Karpas-422 (cell line): ENCODE results near the gene BCKDHB. TPM values are rescaled to one million over a fixed set of nuclear protein-coding genes. Genes with fewer than 3 reads are reported as not detected.

ENCODE experiments used
- DNase-seq: peaks from one replicate; pipeline ENCODE4 v3.0.0-alpha.2; 2015
- H2AFZ ChIP-seq: fragments of 200-600 bp; sonication (generic); 2 replicates; pipeline ENCODE4 v1.6.1; 2014; ENCODE audit warnings: antibody characterized with exemption, low read length, mixed read lengths
- H3K27ac ChIP-seq: fragments of 200-600 bp; sonication (generic); 2 replicates; pipeline ENCODE4 v1.5.1; 2014; ENCODE audit warnings: mild to moderate bottlenecking, low read length, moderate library complexity
- H3K27me3 ChIP-seq: fragments of 200-600 bp; sonication (generic); 2 replicates; pipeline ENCODE4 v1.6.1; 2014; ENCODE audit warnings: low read length, mixed read lengths
- H3K36me3 ChIP-seq: fragments of 200-600 bp; sonication (generic); 2 replicates; pipeline ENCODE4 v1.6.1; 2014; ENCODE audit warnings: low read length, mixed read lengths; ENCODE audit not compliant: insufficient read depth
- H3K4me1 ChIP-seq: fragments of 200-600 bp; sonication (generic); 2 replicates; pipeline ENCODE4 v1.6.1; 2014; ENCODE audit warnings: mild to moderate bottlenecking, low read length, mixed read lengths
- H3K4me2 ChIP-seq: fragments of 200-600 bp; sonication (generic); 2 replicates; pipeline ENCODE4 v1.6.1; 2014; ENCODE audit warnings: low read length, low read depth, mild to moderate bottlenecking; ENCODE audit not compliant: poor library complexity, severe bottlenecking
- H3K4me3 ChIP-seq: fragments of 200-600 bp; sonication (generic); 2 replicates; pipeline ENCODE4 v1.5.1; 2014; ENCODE audit warnings: mild to moderate bottlenecking, antibody characterized with exemption, low read length, mixed read lengths
- H3K79me2 ChIP-seq: fragments of 200-600 bp; sonication (generic); 2 replicates; pipeline ENCODE4 v1.6.1; 2014; ENCODE audit warnings: mild to moderate bottlenecking, low read length, mixed read lengths
- H3K9ac ChIP-seq: fragments of 200-600 bp; sonication (generic); 2 replicates; pipeline ENCODE4 v1.6.0; 2014; ENCODE audit warnings: low read length
- H3K9me2 ChIP-seq: fragments of 200-600 bp; sonication (generic), shearing (Covaris generic); replicated peaks from 2 replicates; pipeline ENCODE4 v1.6.0; 2014; ENCODE audit warnings: mild to moderate bottlenecking, low read length, moderate library complexity; ENCODE audit not compliant: insufficient read depth
- H3K9me3 ChIP-seq: fragments of 300-700, 200-600 bp; sonication (generic); 2 replicates; pipeline ENCODE4 v1.6.1; 2014; ENCODE audit warnings: low read length, mixed read lengths
- H4K20me1 ChIP-seq: fragments of 200-600 bp; sonication (generic); 2 replicates; pipeline ENCODE4 v1.6.1; 2014; ENCODE audit warnings: mild to moderate bottlenecking, antibody characterized with exemption, low read length, low read depth; ENCODE audit not compliant: insufficient read depth
- total RNA-seq: library from RNA; depleted of rRNA; stranded (reverse); fragments of >200 nt; shearing (Covaris generic); gene quantifications from 2 replicates; pipeline ENCODE4 v1.2.3, GENCODE V29; 2014; ENCODE audit warnings: low replicate concordance

BCKDHB gene
- total RNA-seq, 1 experiment from 2014 or later, result 58.3 TPM

DNA sequence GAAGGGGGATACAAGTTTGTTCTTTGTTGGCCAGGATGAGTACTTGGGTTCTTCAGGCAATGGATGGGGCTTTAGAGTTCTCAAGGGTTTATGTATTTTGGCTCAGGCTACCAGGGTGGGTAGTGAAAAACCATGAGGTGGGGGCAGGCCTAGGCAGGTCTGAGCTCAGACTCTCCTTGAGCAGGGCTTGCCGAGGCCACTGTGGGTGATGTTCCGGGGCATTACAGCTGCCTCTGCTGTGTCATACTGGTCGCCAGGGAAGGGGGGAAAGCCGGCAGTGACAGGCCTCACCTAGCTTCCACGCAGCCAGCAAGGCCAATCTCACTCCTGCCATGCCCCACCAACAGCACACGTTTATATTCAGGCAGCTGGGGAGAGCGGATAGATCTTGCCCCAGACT lies 79.6 kb downstream of the BCKDHB start:
- no peak overlapping the region for H3K27ac ChIP-seq
- H4K20me1 ChIP-seq, result no peaks in the 10 kb centered on the region
- H3K27me3 ChIP-seq, result no peaks in the 10 kb centered on the region
- H3K9ac ChIP-seq, result no peak overlapping the region
- no peak for DNase-seq
- no peak overlapping the region for H3K4me2 ChIP-seq
- no peak overlapping the region for H2AFZ ChIP-seq
- no peaks in the 10 kb centered on the region; the same call in 1 of the 2 replicates for H3K9me3 ChIP-seq
- H3K4me3 ChIP-seq, result no peak overlapping the region
- peaks cover 11% of the 10 kb centered on the region for H3K79me2 ChIP-seq
- H3K9me2 ChIP-seq, result no peaks in the 10 kb centered on the region
- no peaks in the 10 kb centered on the region; the same call in 1 of the 2 replicates for H3K4me1 ChIP-seq
- peaks cover 16% of the 10 kb centered on the region for H3K36me3 ChIP-seq

DNA sequence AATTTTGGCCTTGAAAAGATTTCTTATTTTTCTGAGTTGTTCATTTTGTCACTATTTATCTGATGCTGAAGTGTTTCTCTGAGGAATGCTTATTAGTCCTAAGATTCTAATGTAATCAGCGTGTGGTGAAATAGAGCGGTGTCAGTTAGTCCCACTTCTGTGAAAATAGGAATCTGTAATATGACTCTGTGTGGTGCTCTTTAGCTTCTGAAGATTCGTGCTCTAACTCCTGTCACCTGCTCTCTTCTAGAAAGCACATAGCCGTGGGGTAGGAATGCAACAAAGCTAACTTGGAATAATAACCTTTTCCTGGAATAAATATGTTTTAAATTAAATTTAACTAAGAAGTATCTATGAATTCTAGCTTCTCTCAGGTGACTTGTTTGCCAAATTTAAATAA lies 90.4 kb downstream of the BCKDHB start:
- no peaks in the 10 kb centered on the region for H3K9me3 ChIP-seq
- H3K27ac ChIP-seq, result no peak overlapping the region
- no peak for DNase-seq
- H3K4me3 ChIP-seq, result no peak overlapping the region
- H3K79me2 ChIP-seq, result peaks cover 43% of the 10 kb centered on the region
- H3K9me2 ChIP-seq, result no peaks in the 10 kb centered on the region
- H3K9ac ChIP-seq, result no peak overlapping the region
- H3K4me2 ChIP-seq, result no peak overlapping the region
- H2AFZ ChIP-seq, result no peak overlapping the region
- no peaks in the 10 kb centered on the region for H3K27me3 ChIP-seq
- H4K20me1 ChIP-seq, result no peaks in the 10 kb centered on the region
- peaks cover 16% of the 10 kb centered on the region for H3K4me1 ChIP-seq
- H3K36me3 ChIP-seq, result no peaks in the 10 kb centered on the region

DNA sequence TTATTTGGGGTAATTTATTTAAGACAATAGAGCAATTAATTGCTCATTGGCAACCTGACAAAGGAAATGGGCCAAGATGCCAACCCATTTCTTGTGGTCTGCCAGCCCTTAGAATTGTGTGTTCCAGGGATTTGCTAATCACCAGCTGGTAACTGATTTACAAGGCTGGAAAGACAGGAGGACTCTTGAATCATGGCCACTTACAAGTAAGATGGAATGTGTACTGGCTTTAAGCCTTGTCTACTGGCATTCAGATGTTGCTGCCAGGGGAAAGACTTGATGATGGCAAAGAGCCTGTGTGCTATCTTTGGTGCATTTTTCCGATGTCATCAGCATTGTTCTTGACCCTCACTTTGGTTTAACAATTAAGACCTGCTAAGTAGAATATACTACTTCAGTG lies 91.0 kb downstream of the BCKDHB start:
- H3K9ac ChIP-seq, result no peak overlapping the region

DNA sequence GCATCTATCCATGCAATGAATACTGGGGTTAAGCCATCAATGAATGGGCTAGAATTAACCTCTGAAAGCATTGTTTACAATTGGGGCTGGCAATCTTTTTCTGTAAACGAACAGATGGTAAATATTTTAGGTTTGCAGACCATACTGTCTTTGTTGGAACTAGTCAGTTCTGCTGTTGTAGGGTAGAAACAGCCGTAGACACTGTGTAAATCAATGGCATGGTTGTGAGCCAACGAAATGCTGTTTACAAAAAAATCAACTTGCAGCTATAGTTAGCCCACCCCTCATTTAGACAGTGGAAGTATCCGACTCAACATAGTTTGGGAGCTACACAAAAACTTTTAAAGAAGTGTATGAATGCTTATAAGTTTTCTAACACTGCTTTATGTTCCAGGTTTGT lies 91.5 kb downstream of the BCKDHB start:
- Histone ChIP-seq H3K9me2 (no peaks in the 10 kb centered on the region), H3K4me2 (no peak overlapping the region), H3K27ac (no peak overlapping the region), H3K9me3 (no peaks in the 10 kb centered on the region), H3K4me3 (no peak overlapping the region), H3K9ac (no peak overlapping the region), H3K36me3 (no peaks in the 10 kb centered on the region), H3K27me3 (no peaks in the 10 kb centered on the region), H3K79me2 (peaks cover 39% of the 10 kb centered on the region), H2AFZ (no peak overlapping the region), H3K4me1 (peaks cover 26% of the 10 kb centered on the region), H4K20me1 (no peaks in the 10 kb centered on the region)
- DNase-seq, result no peak

More for the DNA sequence above, 91.0 kb downstream of the BCKDHB start:
- no peak overlapping the region for H2AFZ ChIP-seq
- H3K27me3 ChIP-seq, result no peaks in the 10 kb centered on the region
- no peak overlapping the region for H3K27ac ChIP-seq
- no peaks in the 10 kb centered on the region for H4K20me1 ChIP-seq
- H3K9me2 ChIP-seq, result no peaks in the 10 kb centered on the region
- H3K9me3 ChIP-seq, result no peaks in the 10 kb centered on the region
- no peak for DNase-seq
- H3K4me2 ChIP-seq, result no peak overlapping the region
- no peak overlapping the region for H3K4me3 ChIP-seq
- H3K4me1 ChIP-seq, result peaks cover 21% of the 10 kb centered on the region
- H3K36me3 ChIP-seq, result no peaks in the 10 kb centered on the region
- H3K79me2 ChIP-seq, result peaks cover 40% of the 10 kb centered on the region

DNA sequence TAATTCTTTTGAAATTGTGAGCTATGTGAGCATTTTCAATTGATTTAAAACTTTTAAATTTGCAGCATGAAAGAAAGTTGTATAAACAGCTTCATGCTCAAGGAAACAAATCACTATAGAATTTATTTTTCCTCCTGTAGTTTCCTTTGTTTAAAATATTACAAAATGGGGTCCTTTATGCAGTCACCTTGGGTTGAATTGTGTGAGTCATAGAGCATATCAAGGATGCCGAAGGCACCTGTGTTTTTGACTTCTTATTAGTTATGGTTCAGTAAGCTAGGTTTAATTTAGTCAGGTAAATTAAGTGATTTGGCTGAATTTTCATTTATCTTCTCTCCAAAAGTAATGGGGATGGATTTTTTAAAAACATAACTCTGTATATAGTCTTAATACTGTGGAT lies 96.8 kb downstream of the BCKDHB start:
- peaks cover 8% of the 10 kb centered on the region for H3K36me3 ChIP-seq
- no peak overlapping the region for H2AFZ ChIP-seq
- H3K27ac ChIP-seq, result peak overlapping the region; percentile 65
- no peaks in the 10 kb centered on the region; the same call in 1 of the 2 replicates for H3K9me2 ChIP-seq
- H3K4me2 ChIP-seq, result peak overlapping the region; percentile 49
- no peak overlapping the region for H3K9ac ChIP-seq
- peak; percentile 55 for DNase-seq
- H4K20me1 ChIP-seq, result no peaks in the 10 kb centered on the region
- no peaks in the 10 kb centered on the region for H3K27me3 ChIP-seq
- no peaks in the 10 kb centered on the region for H3K9me3 ChIP-seq
- H3K79me2 ChIP-seq, result peaks cover 4% of the 10 kb centered on the region; the same call in 1 of the 2 replicates
- peaks cover 25% of the 10 kb centered on the region for H3K4me1 ChIP-seq
- H3K4me3 ChIP-seq, result peak overlapping the region; percentile 11; the same call in 1 of the 2 replicates

DNA sequence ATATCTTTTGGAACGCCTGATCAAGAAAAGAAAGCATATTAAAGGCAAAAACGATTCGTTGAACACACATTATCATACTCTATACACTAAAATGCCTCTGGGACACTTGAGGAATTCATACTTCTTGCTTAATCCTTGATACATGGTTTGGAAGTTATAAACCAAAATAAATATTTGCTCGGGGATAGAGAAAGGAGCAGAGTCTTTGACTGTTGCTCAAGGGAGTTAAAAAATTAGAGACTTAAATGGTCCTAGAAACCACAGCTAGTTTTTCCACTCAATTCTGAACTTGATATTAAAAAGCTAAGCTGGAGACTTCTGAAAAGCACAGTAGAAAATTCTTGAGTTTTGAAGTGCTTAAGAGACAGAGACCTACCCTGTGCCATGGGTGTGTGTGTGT lies 98.9 kb downstream of the BCKDHB start:
- Histone ChIP-seq H3K4me3 (no peak overlapping the region), H2AFZ (no peak overlapping the region), H3K27ac (no peak overlapping the region), H3K9me2 (no peaks in the 10 kb centered on the region; the same call in 1 of the 2 replicates), H3K27me3 (no peaks in the 10 kb centered on the region), H3K4me2 (no peak overlapping the region), H3K36me3 (peaks cover 8% of the 10 kb centered on the region), H3K9me3 (no peaks in the 10 kb centered on the region), H4K20me1 (no peaks in the 10 kb centered on the region), H3K9ac (no peak overlapping the region), H3K79me2 (no peaks in the 10 kb centered on the region), H3K4me1 (peaks cover 25% of the 10 kb centered on the region)
- DNase-seq, result peak; percentile 41

DNA sequence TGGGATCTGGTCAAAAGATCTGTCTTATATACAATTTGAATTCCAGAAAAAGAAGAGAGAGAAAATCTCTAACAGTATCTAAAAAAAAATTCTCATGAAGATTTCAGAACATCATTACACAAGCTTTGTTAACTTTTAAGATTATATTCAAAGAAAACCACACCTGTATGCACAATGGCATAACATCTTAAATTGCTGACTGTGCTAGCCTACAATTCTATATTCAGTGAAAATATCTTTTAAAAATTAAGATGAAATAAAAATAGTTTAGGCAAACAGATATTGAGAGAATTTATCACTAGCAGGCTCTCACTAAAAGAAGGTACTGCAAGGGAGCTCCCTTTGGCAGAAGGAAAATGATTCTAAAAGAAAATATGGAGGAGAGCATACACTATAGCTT lies 100.3 kb downstream of the BCKDHB start:
- Histone ChIP-seq H3K27me3 (no peaks in the 10 kb centered on the region), H3K79me2 (no peaks in the 10 kb centered on the region), H2AFZ (no peak overlapping the region), H3K4me1 (peaks cover 30% of the 10 kb centered on the region), H3K36me3 (peaks cover 8% of the 10 kb centered on the region), H3K27ac (no peak overlapping the region), H3K9me2 (no peaks in the 10 kb centered on the region; the same call in 1 of the 2 replicates), H3K4me2 (no peak overlapping the region), H3K9me3 (no peaks in the 10 kb centered on the region), H3K9ac (no peak overlapping the region), H3K4me3 (no peak overlapping the region), H4K20me1 (no peaks in the 10 kb centered on the region)
- DNase-seq, result no peak

DNA sequence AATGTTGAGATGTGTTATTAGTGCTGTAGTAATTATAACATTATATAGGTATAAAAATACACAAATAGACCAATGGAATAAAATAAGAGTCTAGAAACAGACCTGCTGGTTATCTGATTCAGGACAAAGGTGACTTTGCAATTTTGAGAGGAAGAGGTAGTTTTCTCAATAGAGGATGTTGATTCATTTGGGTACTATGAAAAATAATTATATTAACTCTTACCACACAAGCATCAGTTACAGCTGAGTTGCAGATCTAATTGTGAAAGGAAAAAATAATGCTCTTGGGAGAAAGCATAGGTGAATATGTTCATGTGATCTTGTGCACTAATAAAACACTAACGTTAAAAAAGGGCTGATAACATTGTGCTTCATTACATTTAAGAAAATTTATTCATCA lies 103.0 kb downstream of the BCKDHB start:
- H3K79me2 ChIP-seq, result no peaks in the 10 kb centered on the region
- no peaks in the 10 kb centered on the region for H3K9me3 ChIP-seq
- H2AFZ ChIP-seq, result no peak overlapping the region
- no peaks in the 10 kb centered on the region; the same call in 1 of the 2 replicates for H3K36me3 ChIP-seq
- no peaks in the 10 kb centered on the region for H3K27me3 ChIP-seq
- H3K9ac ChIP-seq, result no peak overlapping the region
- 0 out of 2 replicates have a peak overlapping the region, but pooled peaks have one; percentile 25 for H3K27ac ChIP-seq
- DNase-seq, result peak; percentile 37
- H3K4me3 ChIP-seq, result no peak overlapping the region
- H3K4me1 ChIP-seq, result peaks cover 13% of the 10 kb centered on the region
- H3K9me2 ChIP-seq, result no peaks in the 10 kb centered on the region; the same call in 1 of the 2 replicates
- H3K4me2 ChIP-seq, result no peak overlapping the region
- H4K20me1 ChIP-seq, result no peaks in the 10 kb centered on the region
